Testis (tissue), 2 donors: Measurements from ENCODE around the gene HS3ST5.

Experiments used
- CTCF ChIP-seq, 3 experiments: fragments of 450-650 bp in 2 of 3; fragments of 200-600 bp in 1 of 3; sonication (generic) in 1 of 3; IDR thresholded peaks; one replicate each; pipeline ENCODE4 v1.5.1; 2016 to 2019; ENCODE audit warnings: antibody characterized with exemption in 3 of 3, mild to moderate bottlenecking in 2 of 3, moderate library complexity in 1 of 3
- POLR2A ChIP-seq: fragments of 450-650 bp; IDR thresholded peaks from one replicate; pipeline ENCODE4 v1.6.1; 2017; ENCODE audit warnings: antibody characterized with exemption, mild to moderate bottlenecking, moderate library complexity

- no peak for TF ChIP-seq CTCF (IDR thresholded peaks at IDR 0.05)
- no peak for TF ChIP-seq POLR2A
Observed at GRCh38 chr6:114297135-114297534, 45.7 kb downstream of the HS3ST5 start.
